GM12878 (cell line): Measurements from ENCODE around the gene SWI5. TPM values are rescaled to one million over a fixed set of nuclear protein-coding genes. Genes with fewer than 3 reads are reported as not detected.
"Not testable (repeated sequence)": the region's sequence is repeated elsewhere in the genome, so short reads cannot be mapped to it uniquely, and the experiment has no call there.

ENCODE experiments used
- ATAC-seq: fragments of 200-7000 bp; cut with Tn5 transposase; 3 replicates; pipeline ENCODE4 v1.9.1; 2020; ENCODE audit warnings: mild to moderate bottlenecking, moderate library complexity
- BruUV-seq: library from RNA; stranded (reverse); fragments of 400-500 nt; replicated peaks from 2 replicates; lab custom pipeline; 2021; lab: Mats Ljungman, UMichigan
- CTCF ChIA-PET: fragments of 300-600 bp; sonication (Branson Sonifier 250); formaldehyde crosslinking; extraction: SDS; loops from one replicate; lab custom pipeline; 2021; ENCODE audit warnings: inconsistent platforms; lab: Yijun Ruan, JAX
- POLR2A ChIA-PET: fragments of 350-600 bp; formaldehyde crosslinking; extraction: SDS; loops from one replicate; lab custom pipeline; 2021; ENCODE audit warnings: inconsistent platforms; lab: Charles Lee
- RAD21 ChIA-PET: fragments of 300-600 bp; sonication (Branson Sonifier 250); formaldehyde crosslinking; loops from one replicate; lab custom pipeline; 2023; ENCODE audit warnings: antibody characterized with exemption; ENCODE audit not compliant: unreplicated experiment; lab: Charles Lee
- SMC1A ChIA-PET: fragments of 300-600 bp; sonication (Branson Sonifier 250); formaldehyde crosslinking; loops from one replicate; lab custom pipeline; 2023; ENCODE audit not compliant: unreplicated experiment, uncharacterized antibody; lab: Charles Lee
- DNase-seq: peaks from one replicate; pipeline ENCODE4 v3.0.0-alpha.2; 2011; ENCODE audit warnings: low read depth, low spot score
- FAIRE-seq: peaks from 3 replicates; lab custom pipeline; 2011; peaks lifted over from hg19 to GRCh38; lab: Jason Lieb, UNC
- H2AFZ ChIP-seq: 2 replicates; pipeline ENCODE4 v1.6.0; 2011; ENCODE audit warnings: low read depth, low read length, control low read depth; ENCODE audit not compliant: control insufficient read depth
- H3K27ac ChIP-seq: 2 replicates; pipeline ENCODE4 v1.5.1; 2011; ENCODE audit warnings: control low read depth; ENCODE audit not compliant: control insufficient read depth, insufficient read depth
- H3K27me3 ChIP-seq, 2 experiments: replicated peaks in 1 of 2; 2 replicates each; pipeline versions ENCODE4 v1.6.0 to v1.6.1; 2011; ENCODE audit warnings: low read length in 1 of 2; ENCODE audit not compliant: control insufficient read depth in 2 of 2, insufficient read depth in 2 of 2
- H3K36me3 ChIP-seq, 2 experiments: 2 replicates each; pipeline ENCODE4 v1.5.1; 2011; ENCODE audit warnings: low read length in 1 of 2; ENCODE audit not compliant: control insufficient read depth in 2 of 2, insufficient read depth in 2 of 2
- H3K4me1 ChIP-seq: 2 replicates; pipeline ENCODE4 v1.6.1; 2011; ENCODE audit warnings: mild to moderate bottlenecking, low read length, moderate library complexity, mixed read lengths; ENCODE audit not compliant: control insufficient read depth, insufficient read depth
- H3K4me2 ChIP-seq: 2 replicates; pipeline ENCODE4 v1.6.0; 2011; ENCODE audit warnings: control low read depth; ENCODE audit not compliant: control insufficient read depth, insufficient read depth
- H3K4me3 ChIP-seq: fragments of 200-600 bp; sonication (generic); 2 replicates; pipeline ENCODE4 v1.5.1; 2016
- H3K79me2 ChIP-seq: 2 replicates; pipeline ENCODE4 v1.6.0; 2011; ENCODE audit warnings: low read length; ENCODE audit not compliant: control insufficient read depth, insufficient read depth
- H3K9ac ChIP-seq: 2 replicates; pipeline ENCODE4 v1.8.0; 2011; ENCODE audit warnings: low read length, control low read depth, mixed read lengths; ENCODE audit not compliant: control insufficient read depth, insufficient read depth
- H3K9me3 ChIP-seq: replicated peaks from 3 replicates; pipeline ENCODE4 v1.5.1; 2011; ENCODE audit warnings: mild to moderate bottlenecking, low read length; ENCODE audit not compliant: control insufficient read depth, insufficient read depth
- H4K20me1 ChIP-seq: 2 replicates; pipeline ENCODE4 v1.6.0; 2011; ENCODE audit not compliant: control insufficient read depth, insufficient read depth
- STAT1 ChIP-seq: fragments of 450-650 bp; conservative IDR thresholded peaks from 2 replicates; pipeline ENCODE4 v1.6.1; 2014; ENCODE audit warnings: antibody characterized with exemption, mild to moderate bottlenecking
- TCF7 ChIP-seq: IDR thresholded peaks from 2 replicates; pipeline ENCODE4 v1.6.1; 2014; ENCODE audit warnings: antibody characterized with exemption, borderline replicate concordance
- ZSCAN29 ChIP-seq: fragments of 450-650 bp; IDR thresholded peaks from 2 replicates; pipeline ENCODE4 v1.6.1; 2017; ENCODE audit warnings: mild to moderate bottlenecking, moderate library complexity
- WGBS: methylation state at CpG from one replicate; pipeline ENCODE4 v1.1.6; 2016; ENCODE audit warnings: low lambda C conversion rate; ENCODE audit not compliant: insufficient replicate concordance, insufficient coverage; ENCODE audit errors: missing lambda C conversion rate; 5-methylcytosine and 5-hydroxymethylcytosine counted together
- in situ Hi-C: fragments of 300-500 bp; cut with MboI; formaldehyde crosslinking; loops from 9 replicates; pipeline ENCODE4 v1.14.3; 2018; ENCODE audit warnings: mixed read lengths
- intact Hi-C: fragments of 100-400 bp; cut with micrococcal nuclease; formaldehyde crosslinking; loops from one replicate; pipeline ENCODE4 v1.14.2; 2022; ENCODE audit not compliant: unreplicated experiment
- polyA plus RNA-seq, 11 experiments: library from polyadenylated mRNA; depleted of rRNA in 4 of 11; unstranded in 6 of 11; stranded (reverse) in 5 of 11; fragments of >200 nt; fragmentation: Nextera tagmentation in 4 of 11; fragmentation: Illumina TruSeq in 1 of 11; extraction: Ambion mirVana in 4 of 11; extraction: Trizol in 1 of 11; gene quantifications; 1 replicate in 1 of 11; 2 replicates in 10 of 11; pipeline versions ENCODE4 v1.2.1 to v1.2.3, GENCODE V29; 2011 to 2016; ENCODE audit warnings: inconsistent platforms in 2 of 11, missing spikeins in 2 of 11, low read depth in 1 of 11
- total RNA-seq, 4 experiments: library from RNA; depleted of rRNA in 3 of 4; stranded (reverse); fragments of >200 nt in 3 of 4; fragmentation: Illumina TruSeq in 1 of 4; extraction: Trizol in 1 of 4; gene quantifications; 2 replicates each; pipeline versions ENCODE4 v1.2.1 to v1.2.3, GENCODE V29; 2013 to 2021
- TF ChIP-seq, protein P1 (sequence below): fragments of 450-650 bp; IDR thresholded peaks from 2 replicates; pipeline ENCODE4 v1.6.1; 2017; ENCODE audit warnings: mild to moderate bottlenecking

Gene SWI5
- total and polyA plus RNA-seq, 10 of the 15 experiments (the other 5 are each of a cell fraction or from before 2014, with no cell fraction given), result 13.3 to 36.2 (median 18.1) TPM

DNA sequence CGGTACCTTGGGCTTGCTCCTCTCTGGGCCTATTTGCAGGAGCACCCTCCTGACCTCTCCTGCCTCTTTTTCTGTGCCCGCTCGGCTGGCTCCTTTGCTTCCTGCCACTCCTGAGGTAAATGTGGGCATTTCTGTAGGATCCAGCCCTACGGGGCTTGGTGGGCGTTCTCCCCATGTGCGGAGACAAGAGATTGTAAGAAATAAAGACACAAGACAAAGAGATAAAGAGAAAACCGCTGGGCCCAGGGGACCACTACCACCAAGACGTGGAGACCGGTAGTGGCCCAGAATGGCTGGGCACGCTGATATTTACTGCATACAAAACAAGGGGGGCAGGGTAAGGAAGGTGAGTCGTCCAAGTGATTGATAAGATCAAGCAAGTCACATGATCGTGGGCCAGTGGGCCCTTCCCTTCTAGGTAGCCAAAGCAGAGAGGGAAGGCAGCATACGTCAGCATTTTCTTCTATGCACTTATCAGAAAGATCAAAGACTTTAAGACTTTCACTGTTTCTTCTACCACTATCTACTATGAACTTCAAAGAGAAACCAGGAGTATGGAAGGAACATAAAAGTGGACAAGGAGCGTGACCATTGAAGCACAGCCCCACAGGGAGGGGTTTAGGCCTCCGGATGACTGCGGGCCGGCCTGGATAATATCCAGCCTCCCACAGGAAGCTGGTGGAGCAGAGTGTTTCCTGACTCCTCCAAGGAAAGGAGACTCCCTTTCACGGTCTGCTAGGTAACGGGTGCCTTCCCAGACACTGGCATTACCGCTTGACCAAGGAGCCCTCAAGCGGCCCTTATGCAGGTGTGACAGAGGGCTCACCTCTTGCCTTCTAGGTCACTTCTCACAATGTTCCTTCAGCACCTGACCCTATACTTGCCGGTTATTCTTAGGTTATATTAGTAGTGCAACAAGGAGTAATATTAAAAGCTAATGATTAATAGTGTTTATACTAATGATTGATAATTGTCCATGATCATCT lies 3.3 kb downstream of the SWI5 start:
- H3K36me3 ChIP-seq, H3K4me3 ChIP-seq, H2AFZ ChIP-seq, H3K27me3 ChIP-seq, H3K4me2 ChIP-seq, FAIRE-seq, SMC1A ChIA-PET, H3K27ac ChIP-seq, H4K20me1 ChIP-seq, H3K4me1 ChIP-seq, DNase-seq, BruUV-seq, in situ Hi-C loops, H3K9me3 ChIP-seq, RAD21 ChIA-PET, CTCF ChIA-PET, intact Hi-C loops, ATAC-seq, H3K9ac ChIP-seq: not testable (repeated sequence)
- peaks cover 17% of the 10 kb centered on the region for H3K79me2 ChIP-seq
- POLR2A ChIA-PET, result interaction anchor here (0.5 to 0.6 kb wide), 2 partner anchors 77 to 157 kb away, joined by 4 to 7 read pairs; no protein-coding TSS in a partner anchor
- WGBS, result 89% methylated on average over 22 of the region's 22 CpGs

DNA sequence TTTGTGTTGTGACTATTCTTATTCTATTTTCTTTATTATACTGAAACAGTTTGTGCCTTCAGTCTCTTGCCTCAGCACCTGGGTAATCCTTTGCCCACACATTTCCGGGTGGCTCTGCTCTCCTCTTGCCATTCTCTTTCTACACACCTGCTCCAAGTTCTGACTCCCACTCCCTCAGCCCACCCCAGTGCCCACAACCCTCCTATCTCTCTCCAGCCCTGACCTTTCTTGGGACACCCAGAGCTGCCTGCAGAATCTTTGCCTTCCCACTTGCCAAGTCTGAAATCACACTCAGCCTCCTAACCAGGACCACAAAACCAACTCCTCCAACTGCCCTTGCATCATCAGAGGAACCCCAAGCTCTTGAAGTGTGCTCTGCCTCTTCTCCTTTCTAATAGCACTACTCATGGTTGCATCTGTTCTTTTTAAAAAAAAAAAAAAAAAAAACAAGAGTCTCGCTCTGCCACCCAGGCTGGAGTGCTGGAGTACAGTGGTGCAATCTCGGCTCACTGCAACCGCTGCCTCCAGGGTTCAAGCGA lies 4.1 kb downstream of the SWI5 start:
- CTCF ChIA-PET, result no interaction called here
- H3K27ac ChIP-seq, result no peak overlapping the region
- intact Hi-C loops, result no loop called here
- ATAC-seq (no peak), DNase-seq (no peak), FAIRE-seq (no peak)
- H3K9me3 ChIP-seq, result no peaks in the 10 kb centered on the region
- H4K20me1 ChIP-seq, result no peaks in the 10 kb centered on the region
- H3K4me3 ChIP-seq, result no peak overlapping the region
- POLR2A ChIA-PET, result interaction anchor here (0.6 to 0.7 kb wide), 2 partner anchors 25 to 157 kb away, joined by 6 to 7 read pairs; no protein-coding TSS in a partner anchor
- H3K27me3 ChIP-seq, result no peaks in the 10 kb centered on the region; a peak in 1 of 4 replicates
- RAD21 ChIA-PET, result no interaction called here
- H3K4me2 ChIP-seq, result no peak overlapping the region
- BruUV-seq, result no TSS peak
- H3K4me1 ChIP-seq, result no peaks in the 10 kb centered on the region
- H3K36me3 ChIP-seq, result no peaks in the 10 kb centered on the region
- no peak overlapping the region for H2AFZ ChIP-seq
- TF ChIP-seq STAT1, result no peak
- TF ChIP-seq TCF7, result no peak
- TF ChIP-seq ZSCAN29, result no peak
- TF ChIP-seq, protein P1, sequence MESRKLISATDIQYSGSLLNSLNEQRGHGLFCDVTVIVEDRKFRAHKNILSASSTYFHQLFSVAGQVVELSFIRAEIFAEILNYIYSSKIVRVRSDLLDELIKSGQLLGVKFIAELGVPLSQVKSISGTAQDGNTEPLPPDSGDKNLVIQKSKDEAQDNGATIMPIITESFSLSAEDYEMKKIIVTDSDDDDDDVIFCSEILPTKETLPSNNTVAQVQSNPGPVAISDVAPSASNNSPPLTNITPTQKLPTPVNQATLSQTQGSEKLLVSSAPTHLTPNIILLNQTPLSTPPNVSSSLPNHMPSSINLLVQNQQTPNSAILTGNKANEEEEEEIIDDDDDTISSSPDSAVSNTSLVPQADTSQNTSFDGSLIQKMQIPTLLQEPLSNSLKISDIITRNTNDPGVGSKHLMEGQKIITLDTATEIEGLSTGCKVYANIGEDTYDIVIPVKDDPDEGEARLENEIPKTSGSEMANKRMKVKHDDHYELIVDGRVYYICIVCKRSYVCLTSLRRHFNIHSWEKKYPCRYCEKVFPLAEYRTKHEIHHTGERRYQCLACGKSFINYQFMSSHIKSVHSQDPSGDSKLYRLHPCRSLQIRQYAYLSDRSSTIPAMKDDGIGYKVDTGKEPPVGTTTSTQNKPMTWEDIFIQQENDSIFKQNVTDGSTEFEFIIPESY, result no peak
- SMC1A ChIA-PET, result no interaction called here
- in situ Hi-C loops, result no loop called here
- 87% methylated on average over 5 of the region's 5 CpGs for WGBS
- H3K79me2 ChIP-seq, result peaks cover 10% of the 10 kb centered on the region
- H3K9ac ChIP-seq, result no peak overlapping the region
